Endothelial cell of umbilical vein (primary cell): ENCODE measurements around the gene UIMC1. TPM values are rescaled to one million over a fixed set of nuclear protein-coding genes. Genes with fewer than 3 reads are reported as not detected.

Source experiments
- BruUV-seq: library from RNA; stranded (reverse); fragments of 400-500 nt; replicated peaks from 2 replicates; lab custom pipeline; 2021; lab: Mats Ljungman, UMichigan
- CTCF ChIA-PET: fragments of 300-600, 350-600 bp; sonication (Branson Sonifier 250); formaldehyde crosslinking; loops from one replicate; lab custom pipeline; 2021; ENCODE audit warnings: antibody characterized with exemption, inconsistent platforms; lab: Charles Lee
- POLR2A ChIA-PET: fragments of 300-600, 350-600 bp; sonication (Branson Sonifier 250); formaldehyde crosslinking; loops from one replicate; lab custom pipeline; 2021; ENCODE audit warnings: antibody characterized with exemption, inconsistent platforms; lab: Charles Lee
- DNase-seq: peaks from one replicate; pipeline ENCODE4 v3.0.0-alpha.2; 2011; ENCODE audit warnings: low read depth, low spot score
- FAIRE-seq: peaks from 2 replicates; lab custom pipeline; 2011; peaks lifted over from hg19 to GRCh38; lab: Jason Lieb, UNC
- H2AFZ ChIP-seq: 2 replicates; pipeline ENCODE4 v1.6.0; 2012; ENCODE audit warnings: low read depth, low read length, control low read depth, inconsistent platforms
- H3K27ac ChIP-seq: 2 replicates; pipeline ENCODE4 v1.5.1; 2011; ENCODE audit warnings: low read depth, mild to moderate bottlenecking, control low read depth, low read length, moderate library complexity; ENCODE audit not compliant: insufficient read depth
- H3K27me3 ChIP-seq, 2 experiments: 2 replicates each; pipeline versions ENCODE4 v1.6.0 to v1.6.1; 2011; ENCODE audit warnings: low read length in 2 of 2, mixed read lengths in 1 of 2; ENCODE audit not compliant: control insufficient read depth in 2 of 2, insufficient read depth in 2 of 2
- H3K36me3 ChIP-seq, 2 experiments: 2 replicates in 1 of 2; 3 replicates in 1 of 2; pipeline ENCODE4 v1.5.1; 2011; ENCODE audit warnings: low read length in 2 of 2, mild to moderate bottlenecking in 1 of 2, moderate library complexity in 1 of 2; ENCODE audit not compliant: control insufficient read depth in 2 of 2, insufficient read depth in 2 of 2; ENCODE audit errors: extremely low read depth in 1 of 2
- H3K4me1 ChIP-seq: 3 replicates; pipeline ENCODE4 v1.5.1; 2011; ENCODE audit warnings: mild to moderate bottlenecking, low read length; ENCODE audit not compliant: control insufficient read depth, insufficient read depth; ENCODE audit errors: extremely low read depth
- H3K4me2 ChIP-seq: 2 replicates; pipeline ENCODE4 v1.6.1; 2011; ENCODE audit warnings: low read length, control low read depth, mixed read lengths; ENCODE audit not compliant: insufficient read depth
- H3K4me3 ChIP-seq, 3 experiments: fragments of 200-600 bp in 1 of 3; sonication (generic), shearing (Covaris generic) in 1 of 3; replicated peaks in 1 of 3; 2 replicates each; pipeline ENCODE4 v1.5.1; 2011 to 2016; ENCODE audit warnings: control low read depth in 3 of 3, low read length in 3 of 3, mild to moderate bottlenecking in 2 of 3, inconsistent platforms in 1 of 3, low read depth in 1 of 3, moderate library complexity in 1 of 3; ENCODE audit not compliant: insufficient read depth in 1 of 3
- H3K79me2 ChIP-seq: 2 replicates; pipeline ENCODE4 v1.6.0; 2012; ENCODE audit warnings: low read length, inconsistent platforms; ENCODE audit not compliant: control insufficient read depth, insufficient read depth
- H3K9ac ChIP-seq: replicated peaks from 2 replicates; pipeline ENCODE3; 2011; ENCODE audit warnings: low read length, control low read depth; ENCODE audit not compliant: insufficient read depth; ENCODE audit errors: extremely low read depth
- H3K9me1 ChIP-seq: replicated peaks from 3 replicates; pipeline ENCODE4 v1.6.0; 2011; ENCODE audit warnings: mild to moderate bottlenecking, low read length; ENCODE audit not compliant: control insufficient read depth, insufficient read depth; ENCODE audit errors: extremely low read depth
- H3K9me3 ChIP-seq: replicated peaks from 2 replicates; pipeline ENCODE4 v1.5.1; 2012; ENCODE audit warnings: low read length, inconsistent platforms; ENCODE audit not compliant: control insufficient read depth, insufficient read depth
- H4K20me1 ChIP-seq: replicated peaks from 2 replicates; pipeline ENCODE3; 2011; ENCODE audit warnings: mild to moderate bottlenecking, low read length; ENCODE audit not compliant: control insufficient read depth, insufficient read depth; ENCODE audit errors: extremely low read depth
- EZH2 ChIP-seq: IDR thresholded peaks from 2 replicates; pipeline ENCODE4 v1.6.1; 2012; ENCODE audit warnings: borderline replicate concordance, low read depth, mild to moderate bottlenecking, moderate library complexity, low read length, inconsistent platforms; ENCODE audit not compliant: severe bottlenecking
- FOS ChIP-seq: IDR thresholded peaks from 2 replicates; pipeline ENCODE4 v1.6.1; 2011; ENCODE audit warnings: mild to moderate bottlenecking, low read length, moderate library complexity, borderline replicate concordance; ENCODE audit not compliant: insufficient read depth
- GATA2 ChIP-seq: IDR thresholded peaks from 2 replicates; pipeline ENCODE4 v1.7.0; 2011; ENCODE audit warnings: low read depth, mild to moderate bottlenecking, moderate library complexity, mixed read lengths, low read length; ENCODE audit not compliant: insufficient read length, insufficient read depth
- JUN ChIP-seq: IDR thresholded peaks from 2 replicates; pipeline ENCODE4 v1.6.1; 2011; ENCODE audit warnings: borderline replicate concordance, low read depth; ENCODE audit not compliant: insufficient read length, insufficient read depth
- MYC ChIP-seq: IDR thresholded peaks from one replicate; pipeline ENCODE4 v1.6.1; 2011; ENCODE audit warnings: mild to moderate bottlenecking, low read depth, low read length
- POLR2A ChIP-seq: IDR thresholded peaks from 2 replicates; pipeline ENCODE4 v1.6.1; 2012; ENCODE audit warnings: low read depth, mild to moderate bottlenecking, control low read depth, low read length
- dilution Hi-C: fragments of 300-500 bp; cut with MboI; formaldehyde crosslinking; loops from one replicate; pipeline ENCODE4 v1.15.0; 2019; ENCODE audit warnings: low sequenced_read_pairs; ENCODE audit not compliant: extremely low pct_ligation_motif_present
- intact Hi-C: fragments of 100-400 bp; cut with micrococcal nuclease; formaldehyde crosslinking; loops from one replicate; pipeline ENCODE4 v1.10.0; 2022
- polyA plus RNA-seq, 4 experiments: library from polyadenylated mRNA; depleted of rRNA in 3 of 4; stranded (reverse) in 3 of 4; unstranded in 1 of 4; fragments of >200 nt; gene quantifications; 2 replicates each; pipeline versions ENCODE4 v1.2.1 to v1.2.3, GENCODE V29; 2011 to 2012; ENCODE audit warnings: missing spikeins in 1 of 4
- total RNA-seq: library from RNA; stranded (reverse); gene quantifications from 2 replicates; pipeline ENCODE4 v1.2.3, GENCODE V29; 2021
- TF ChIP-seq, protein P1 (sequence below), 2 donors: IDR thresholded peaks; 1 replicate in 1 of 2; 2 replicates in 1 of 2; pipeline ENCODE4 v1.5.1; 2011; ENCODE audit warnings: low read length in 2 of 2, mild to moderate bottlenecking in 2 of 2, moderate library complexity in 2 of 2, control low read depth in 1 of 2, inconsistent platforms in 1 of 2, low read depth in 1 of 2; ENCODE audit not compliant: insufficient read depth in 1 of 2; ENCODE audit errors: extremely low read depth in 1 of 2

Gene UIMC1
- total and polyA plus RNA-seq, 2 donors (not counting 3 experiments of a cell fraction or from before 2014, with no cell fraction given) = 17.2 to 60.1 TPM

DNA sequence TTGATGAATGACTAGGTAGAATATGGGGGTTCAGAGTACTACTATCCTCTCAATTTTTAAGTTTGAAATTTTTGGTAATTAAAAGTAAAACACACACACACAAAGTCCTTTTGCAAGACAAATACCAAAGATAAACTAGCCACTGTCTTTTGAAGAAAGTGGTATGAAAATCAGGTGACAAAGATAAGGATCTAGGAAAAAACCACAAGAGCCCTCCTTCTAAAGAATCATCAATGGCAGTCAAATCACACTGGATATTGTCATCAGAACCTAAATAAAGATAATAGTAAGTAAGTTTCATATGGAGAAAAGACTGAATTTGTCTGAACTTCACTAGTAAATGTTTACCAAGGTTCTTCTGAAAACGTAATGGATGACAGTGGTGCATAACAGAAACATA is 76.9 kb downstream of the UIMC1 start:
- no peak overlapping the region for H3K9ac ChIP-seq
- BruUV-seq = no TSS peak
- dilution Hi-C loops = no loop called here
- DNase-seq (no peak), FAIRE-seq (no peak)
- peaks cover 3 to 14% of the 10 kb centered on the region in 2 experiments for H3K36me3 ChIP-seq
- TF ChIP-seq MYC = no peak
- no peak for TF ChIP-seq JUN
- no peak for TF ChIP-seq EZH2
- TF ChIP-seq GATA2 = no peak
- TF ChIP-seq, protein P1, sequence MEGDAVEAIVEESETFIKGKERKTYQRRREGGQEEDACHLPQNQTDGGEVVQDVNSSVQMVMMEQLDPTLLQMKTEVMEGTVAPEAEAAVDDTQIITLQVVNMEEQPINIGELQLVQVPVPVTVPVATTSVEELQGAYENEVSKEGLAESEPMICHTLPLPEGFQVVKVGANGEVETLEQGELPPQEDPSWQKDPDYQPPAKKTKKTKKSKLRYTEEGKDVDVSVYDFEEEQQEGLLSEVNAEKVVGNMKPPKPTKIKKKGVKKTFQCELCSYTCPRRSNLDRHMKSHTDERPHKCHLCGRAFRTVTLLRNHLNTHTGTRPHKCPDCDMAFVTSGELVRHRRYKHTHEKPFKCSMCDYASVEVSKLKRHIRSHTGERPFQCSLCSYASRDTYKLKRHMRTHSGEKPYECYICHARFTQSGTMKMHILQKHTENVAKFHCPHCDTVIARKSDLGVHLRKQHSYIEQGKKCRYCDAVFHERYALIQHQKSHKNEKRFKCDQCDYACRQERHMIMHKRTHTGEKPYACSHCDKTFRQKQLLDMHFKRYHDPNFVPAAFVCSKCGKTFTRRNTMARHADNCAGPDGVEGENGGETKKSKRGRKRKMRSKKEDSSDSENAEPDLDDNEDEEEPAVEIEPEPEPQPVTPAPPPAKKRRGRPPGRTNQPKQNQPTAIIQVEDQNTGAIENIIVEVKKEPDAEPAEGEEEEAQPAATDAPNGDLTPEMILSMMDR (IDR thresholded peaks at IDR 0.05; ENCODE audit: extremely low read depth in 1 of 2, insufficient read depth in 1 of 2, low read depth in 1 of 2, low read length in 2 of 2) = no peak
- no peak for TF ChIP-seq POLR2A
- TF ChIP-seq FOS = no peak
- no peak overlapping the region for H3K4me2 ChIP-seq
- H3K4me3 ChIP-seq = no peak overlapping the region
- intact Hi-C loops = no loop called here
- no peaks in the 10 kb centered on the region for H3K9me1 ChIP-seq
- H3K9me3 ChIP-seq = no peaks in the 10 kb centered on the region
- H3K79me2 ChIP-seq = no peaks in the 10 kb centered on the region
- H3K27me3 ChIP-seq = no peaks in the 10 kb centered on the region
- no peak overlapping the region for H3K27ac ChIP-seq
- CTCF ChIA-PET = interaction anchor here (1.2 kb wide), 1 partner anchor 269 kb away, joined by 3 read pairs; no protein-coding TSS in a partner anchor
- H3K4me1 ChIP-seq = no peaks in the 10 kb centered on the region
- POLR2A ChIA-PET = no interaction called here
- H4K20me1 ChIP-seq = no peaks in the 10 kb centered on the region
- H2AFZ ChIP-seq = no peak overlapping the region
